ENCODE results near the gene DGLUCY.

DNA sequence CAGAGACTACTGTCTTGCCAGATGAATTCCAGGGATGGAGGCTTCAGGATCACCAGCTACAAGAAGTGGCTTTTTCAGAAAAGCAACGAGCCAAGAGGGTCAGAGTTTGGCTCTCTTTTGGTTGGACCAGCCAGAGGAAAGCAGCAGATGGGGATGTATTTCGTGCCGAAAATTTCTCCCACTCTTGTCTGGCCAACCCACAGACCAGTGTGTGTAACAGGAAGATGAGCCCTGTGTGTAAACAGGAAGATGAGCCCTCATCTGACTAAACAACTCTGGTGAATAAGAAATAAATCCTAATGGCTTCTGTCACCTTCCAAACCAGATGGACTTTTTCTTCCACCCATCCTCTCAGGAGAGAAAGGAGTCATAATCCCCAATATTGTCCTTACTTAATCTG, 117.6 kb downstream of the DGLUCY start:
- no peak for TF ChIP-seq POLR2A (IDR thresholded peaks at IDR 0.05)
- TF ChIP-seq, protein P1, sequence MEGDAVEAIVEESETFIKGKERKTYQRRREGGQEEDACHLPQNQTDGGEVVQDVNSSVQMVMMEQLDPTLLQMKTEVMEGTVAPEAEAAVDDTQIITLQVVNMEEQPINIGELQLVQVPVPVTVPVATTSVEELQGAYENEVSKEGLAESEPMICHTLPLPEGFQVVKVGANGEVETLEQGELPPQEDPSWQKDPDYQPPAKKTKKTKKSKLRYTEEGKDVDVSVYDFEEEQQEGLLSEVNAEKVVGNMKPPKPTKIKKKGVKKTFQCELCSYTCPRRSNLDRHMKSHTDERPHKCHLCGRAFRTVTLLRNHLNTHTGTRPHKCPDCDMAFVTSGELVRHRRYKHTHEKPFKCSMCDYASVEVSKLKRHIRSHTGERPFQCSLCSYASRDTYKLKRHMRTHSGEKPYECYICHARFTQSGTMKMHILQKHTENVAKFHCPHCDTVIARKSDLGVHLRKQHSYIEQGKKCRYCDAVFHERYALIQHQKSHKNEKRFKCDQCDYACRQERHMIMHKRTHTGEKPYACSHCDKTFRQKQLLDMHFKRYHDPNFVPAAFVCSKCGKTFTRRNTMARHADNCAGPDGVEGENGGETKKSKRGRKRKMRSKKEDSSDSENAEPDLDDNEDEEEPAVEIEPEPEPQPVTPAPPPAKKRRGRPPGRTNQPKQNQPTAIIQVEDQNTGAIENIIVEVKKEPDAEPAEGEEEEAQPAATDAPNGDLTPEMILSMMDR (IDR thresholded peaks at IDR 0.05): no peak

Measured in Peyer's patch (tissue), 4 donors.